HTR-8/SVneo (cell line): ENCODE data around the gene TCAIM.
"Not testable (repeated sequence)": the region's sequence is repeated elsewhere in the genome, so short reads cannot be mapped to it uniquely, and the experiment has no call there.

Experiments used
- DNase-seq: peaks from one replicate; pipeline ENCODE4 v3.0.0; 2011; ENCODE audit warnings: low spot score, mixed read lengths; ENCODE audit not compliant: insufficient read length
- FAIRE-seq: peaks from 2 replicates; lab custom pipeline; 2011; peaks lifted over from hg19 to GRCh38; lab: Jason Lieb, UNC

Gene TCAIM

DNA sequence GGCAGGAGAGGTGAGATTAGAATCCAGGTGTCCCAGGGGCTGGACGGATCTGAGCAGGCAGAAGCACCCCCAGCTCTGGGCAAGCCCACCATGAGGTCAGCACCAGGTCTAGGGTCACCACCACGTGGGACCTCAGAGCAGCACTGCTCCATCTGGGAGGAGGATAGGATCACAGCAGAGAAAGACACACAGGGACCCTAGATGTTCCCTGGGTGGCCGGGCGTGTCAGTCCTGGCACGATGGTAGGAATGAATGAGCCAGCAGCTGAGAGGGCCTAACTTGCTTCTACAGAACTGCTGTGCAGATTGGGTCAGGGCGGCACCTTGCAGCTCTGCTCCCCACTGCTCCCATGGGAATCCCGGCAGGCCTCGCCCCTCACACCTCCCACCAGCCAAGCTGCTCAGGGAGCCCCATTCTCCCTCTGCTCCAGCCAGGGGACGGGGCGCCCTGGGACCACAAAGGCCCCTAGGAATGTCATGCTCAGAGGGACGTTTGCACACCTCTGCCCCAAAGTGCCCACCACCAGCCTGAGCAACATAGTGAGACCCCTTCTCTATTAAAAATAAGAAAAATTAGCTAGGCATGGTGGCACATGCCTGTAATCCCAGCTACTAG is 72.6 kb downstream of the TCAIM start:
- FAIRE-seq (no peak), DNase-seq (no peak)

DNA sequence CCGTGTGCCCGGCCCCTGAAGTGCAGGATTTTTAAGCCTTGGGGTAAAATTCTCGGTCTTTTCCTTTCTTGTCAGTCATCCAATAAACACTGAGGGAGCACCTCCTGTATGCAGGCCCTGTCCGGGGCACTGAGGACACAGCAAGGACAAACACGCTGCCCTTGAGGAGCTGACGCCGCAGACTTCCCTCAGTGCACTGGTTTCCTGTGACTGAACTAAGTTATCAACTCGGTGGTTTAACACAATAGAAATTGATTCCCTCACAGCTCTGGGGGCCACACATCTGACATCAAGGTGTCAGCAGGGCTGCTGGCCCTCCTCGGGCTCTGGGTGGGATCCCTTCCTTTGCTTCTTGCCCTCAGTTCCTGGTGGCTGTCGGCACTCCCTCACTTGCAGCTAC is 73.8 kb downstream of the TCAIM start:
- no peak for FAIRE-seq
- no peak for DNase-seq

DNA sequence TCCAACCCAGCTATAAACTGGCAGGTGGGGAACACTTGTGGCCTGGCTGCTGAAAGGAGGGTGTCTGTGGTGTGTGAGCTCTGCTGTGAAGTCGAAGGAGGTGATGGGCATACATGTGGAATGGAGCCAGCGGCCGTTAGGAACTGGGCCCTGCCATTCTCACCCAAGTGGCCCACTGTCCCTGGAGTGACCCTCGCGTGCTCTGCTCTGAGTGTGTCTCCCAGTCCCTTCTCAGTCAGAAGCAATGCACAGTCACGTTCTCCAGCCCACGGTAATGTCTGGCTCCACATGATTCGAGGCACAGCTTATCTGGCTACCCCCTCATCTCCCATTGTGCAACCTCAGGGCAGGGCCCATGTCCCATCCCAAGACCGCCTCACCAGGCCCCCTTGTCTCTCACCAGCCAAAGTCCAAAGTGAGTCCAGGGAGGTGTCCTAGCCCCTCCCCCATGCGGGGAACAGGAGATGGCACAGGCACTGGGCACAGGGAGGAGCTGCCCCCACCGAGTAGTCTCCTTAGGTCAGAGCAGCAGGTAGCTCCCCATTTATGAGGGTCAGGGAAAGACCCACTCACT is 76.0 kb downstream of the TCAIM start:
- no peak for DNase-seq
- FAIRE-seq = no peak

DNA sequence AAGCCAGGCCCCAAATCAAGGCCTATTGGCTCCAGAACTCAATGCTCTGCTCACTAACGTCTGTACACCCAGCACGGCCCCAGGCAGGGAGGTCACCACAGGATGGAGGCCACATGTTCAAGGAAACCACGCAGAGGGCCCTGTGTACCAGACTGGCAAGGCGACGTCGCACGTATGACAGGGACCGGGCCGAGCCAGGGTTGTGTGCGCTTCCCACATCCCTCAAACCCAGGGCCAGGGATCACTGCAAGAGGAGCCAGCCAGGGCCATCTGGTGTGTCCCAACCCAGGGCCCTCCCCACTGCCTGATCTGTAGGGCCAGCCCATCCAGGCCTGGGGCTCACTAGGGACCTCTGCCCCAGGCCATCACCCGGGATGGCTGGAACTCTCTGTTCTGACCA is 76.9 kb downstream of the TCAIM start:
- no peak for FAIRE-seq
- no peak for DNase-seq

GRCh38 chr3:44416031-44417030 is 77.8 kb downstream of the TCAIM start:
- no peak for FAIRE-seq
- DNase-seq = no peak

GRCh38 chr3:44418118-44418517 is 79.6 kb downstream of the TCAIM start:
- DNase-seq, FAIRE-seq: not testable (repeated sequence)

GRCh38 chr3:44418549-44418948 is 80.0 kb downstream of the TCAIM start:
- no peak for FAIRE-seq

GRCh38 chr3:44419116-44419922 is 80.8 kb downstream of the TCAIM start:
- FAIRE-seq = no peak
- DNase-seq = no peak

More at GRCh38 chr3:44418549-44418948, 80.0 kb downstream of the TCAIM start:
- no peak for DNase-seq

DNA sequence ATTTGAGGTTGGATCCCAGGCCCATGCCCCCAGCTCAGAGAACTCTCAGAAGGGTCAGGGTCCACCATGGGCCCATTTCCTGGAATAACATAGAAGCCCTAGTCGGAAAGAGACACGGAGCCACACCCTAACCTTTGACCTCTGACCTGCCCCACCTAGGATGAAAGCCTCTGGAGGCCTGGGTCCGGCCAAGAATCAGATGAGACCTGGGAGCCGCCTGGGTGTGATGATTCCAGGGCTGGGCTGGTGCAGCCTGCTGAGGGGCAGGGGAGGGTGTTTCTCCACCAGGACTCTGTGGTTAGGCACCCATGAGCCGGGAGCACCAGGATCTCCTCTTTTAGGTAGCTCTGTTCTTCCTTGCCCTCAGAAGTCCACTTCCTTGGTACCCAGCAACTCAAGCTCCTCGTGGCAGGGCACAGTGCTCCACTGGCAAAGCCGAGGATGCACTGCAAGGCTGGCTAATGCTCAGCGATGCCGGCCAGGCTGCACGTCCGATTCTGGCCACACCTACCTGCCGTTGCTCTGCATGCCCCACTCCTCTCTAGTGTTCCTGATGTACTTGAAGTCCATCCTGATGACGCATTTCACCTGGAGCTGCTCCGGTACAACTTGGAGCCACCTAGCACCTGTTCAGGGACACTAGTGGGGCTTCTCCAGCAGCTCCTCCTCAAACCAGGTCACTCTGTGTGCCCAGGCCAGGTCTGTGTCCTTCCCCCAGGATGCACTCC is 81.5 kb downstream of the TCAIM start:
- DNase-seq (no peak), FAIRE-seq (no peak)

GRCh38 chr3:44420676-44421075 is 82.1 kb downstream of the TCAIM start:
- DNase-seq (no peak), FAIRE-seq (no peak)

DNA sequence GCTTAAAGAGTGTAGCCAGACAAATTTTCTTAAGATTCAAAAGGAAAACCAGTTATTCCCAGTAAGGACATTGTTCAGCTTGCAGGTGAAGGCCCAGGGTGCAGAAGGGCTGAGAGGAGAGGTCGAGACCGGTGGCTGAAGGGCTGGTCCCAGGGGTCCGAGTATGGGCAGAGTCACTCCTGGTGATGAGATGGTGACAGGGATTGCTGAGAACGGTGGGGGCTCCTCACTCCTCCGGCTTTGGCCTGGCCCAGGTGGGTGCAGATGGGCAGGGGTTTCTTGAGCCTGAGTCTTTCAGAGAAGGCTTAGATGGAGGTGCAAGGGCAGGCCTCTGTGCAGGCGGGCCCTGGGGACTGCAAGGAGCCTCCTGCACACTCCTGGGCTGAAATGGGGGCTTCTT is 82.7 kb downstream of the TCAIM start:
- FAIRE-seq = no peak
- DNase-seq = no peak

DNA sequence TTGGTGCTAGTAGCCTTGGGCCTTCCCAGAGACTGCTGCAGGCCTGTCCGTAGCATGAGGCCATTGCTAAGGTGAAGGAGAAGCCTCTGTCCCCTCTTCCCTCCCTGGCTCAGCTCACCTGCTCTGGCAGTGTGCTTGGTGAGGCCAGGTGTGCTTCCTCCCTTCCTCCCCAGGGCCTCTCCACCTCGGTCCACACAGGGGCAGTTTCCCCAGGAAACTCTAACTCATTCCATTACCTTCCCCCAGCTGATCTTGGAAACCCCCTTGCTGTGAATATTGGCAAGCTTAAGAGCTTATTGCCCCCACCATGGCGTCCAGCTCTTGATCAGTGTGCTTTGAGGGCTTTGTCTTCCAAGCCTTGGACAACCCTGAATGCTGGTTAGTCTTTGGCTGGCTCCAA is 86.2 kb downstream of the TCAIM start:
- DNase-seq = no peak
- no peak for FAIRE-seq

DNA sequence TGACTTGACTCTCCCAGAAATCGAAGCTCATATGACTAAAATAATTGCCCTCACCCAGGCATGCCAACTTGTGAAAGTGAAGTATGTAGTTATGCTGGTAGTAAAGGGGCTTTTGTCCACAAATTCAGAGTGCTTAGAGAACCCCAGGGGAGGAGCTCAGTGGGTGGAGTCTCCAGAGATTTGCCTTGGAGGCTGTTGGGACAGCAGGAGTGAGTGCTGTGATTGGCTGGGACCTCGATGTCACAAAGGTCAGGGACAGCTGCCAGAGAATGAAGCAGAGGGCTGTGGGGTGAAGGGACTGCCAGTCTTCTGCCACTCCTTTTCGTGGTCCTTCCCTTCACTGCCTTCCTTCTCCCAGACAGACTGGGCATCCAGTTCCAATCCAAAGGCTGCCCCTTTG is 89.1 kb downstream of the TCAIM start:
- DNase-seq (no peak), FAIRE-seq (no peak)

DNA sequence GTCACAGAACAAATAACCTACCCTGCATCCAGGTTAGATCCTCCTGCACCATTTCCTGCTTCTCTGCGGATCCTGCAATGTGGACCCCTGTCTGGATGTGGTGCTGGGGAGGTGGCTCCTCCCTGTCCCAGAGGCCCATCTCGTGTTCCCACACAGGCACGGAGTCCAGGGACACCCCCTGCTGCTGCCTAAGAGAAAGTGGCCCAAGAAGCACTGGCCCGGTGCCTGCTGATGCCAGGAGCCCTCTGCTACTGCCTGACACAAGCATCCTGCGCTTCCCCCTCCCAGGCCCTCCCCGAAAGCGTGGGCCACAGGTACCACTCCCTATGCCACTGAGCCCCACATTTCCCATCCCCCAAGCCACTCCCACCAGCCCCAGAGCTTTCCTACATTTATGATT is 90.3 kb downstream of the TCAIM start:
- FAIRE-seq (no peak), DNase-seq (no peak)

- FAIRE-seq (no peak), DNase-seq (no peak)
Measured at GRCh38 chr3:44429459-44429858, 90.9 kb downstream of the TCAIM start.

- no peak for FAIRE-seq
- no peak for DNase-seq
Measured at GRCh38 chr3:44430466-44430865, 91.9 kb downstream of the TCAIM start.

GRCh38 chr3:44434834-44435510 is 96.4 kb downstream of the TCAIM start:
- DNase-seq = no peak
- FAIRE-seq = no peak

DNA sequence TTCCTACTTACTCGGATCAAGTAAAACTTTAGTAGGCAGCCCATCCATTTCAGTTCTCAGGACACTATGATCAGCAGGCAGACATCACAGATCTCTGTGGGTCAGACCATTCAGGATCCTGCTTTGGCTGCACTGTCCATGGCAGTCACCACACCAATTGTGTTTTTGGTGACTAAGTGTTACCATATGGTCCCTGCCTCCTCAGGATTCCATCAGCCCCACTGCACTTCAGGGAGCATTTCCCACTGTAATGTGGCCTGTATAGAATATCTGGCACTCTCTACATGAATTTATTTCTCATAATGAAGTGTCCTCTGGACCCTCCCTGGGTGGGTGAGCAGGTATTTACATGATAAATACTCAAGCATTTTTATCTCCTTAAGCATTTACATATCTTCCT is 97.6 kb downstream of the TCAIM start:
- DNase-seq (no peak), FAIRE-seq (no peak)

- no peak for FAIRE-seq
- DNase-seq = no peak
Measured at GRCh38 chr3:44437800-44438199, 99.2 kb downstream of the TCAIM start.
